ENCODE results near the gene NELFB. TPM values are rescaled to one million over a fixed set of nuclear protein-coding genes. Genes with fewer than 3 reads are reported as not detected.

Gene NELFB
- total and polyA plus RNA-seq, 9 of the 15 experiments (the other 6 are each of a cell fraction or from before 2014, with no cell fraction given), result 0.24 to 84.0 (median 29.7) TPM

- TF ChIP-seq ZBTB5 (IDR thresholded peaks at IDR 0.05), result no peak
- TF ChIP-seq, protein P1, sequence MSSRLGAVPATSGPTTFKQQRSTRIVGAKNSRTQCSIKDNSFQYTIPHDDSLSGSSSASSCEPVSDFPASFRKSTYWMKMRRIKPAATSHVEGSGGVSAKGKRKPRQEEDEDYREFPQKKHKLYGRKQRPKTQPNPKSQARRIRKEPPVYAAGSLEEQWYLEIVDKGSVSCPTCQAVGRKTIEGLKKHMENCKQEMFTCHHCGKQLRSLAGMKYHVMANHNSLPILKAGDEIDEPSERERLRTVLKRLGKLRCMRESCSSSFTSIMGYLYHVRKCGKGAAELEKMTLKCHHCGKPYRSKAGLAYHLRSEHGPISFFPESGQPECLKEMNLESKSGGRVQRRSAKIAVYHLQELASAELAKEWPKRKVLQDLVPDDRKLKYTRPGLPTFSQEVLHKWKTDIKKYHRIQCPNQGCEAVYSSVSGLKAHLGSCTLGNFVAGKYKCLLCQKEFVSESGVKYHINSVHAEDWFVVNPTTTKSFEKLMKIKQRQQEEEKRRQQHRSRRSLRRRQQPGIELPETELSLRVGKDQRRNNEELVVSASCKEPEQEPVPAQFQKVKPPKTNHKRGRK (tag; IDR thresholded peaks at IDR 0.05), result no peak
- no peak for TF ChIP-seq FIP1L1 (IDR thresholded peaks at IDR 0.05; ENCODE audit: low read depth, low read length, poor library complexity, severe bottlenecking)
- TF ChIP-seq, protein P2, sequence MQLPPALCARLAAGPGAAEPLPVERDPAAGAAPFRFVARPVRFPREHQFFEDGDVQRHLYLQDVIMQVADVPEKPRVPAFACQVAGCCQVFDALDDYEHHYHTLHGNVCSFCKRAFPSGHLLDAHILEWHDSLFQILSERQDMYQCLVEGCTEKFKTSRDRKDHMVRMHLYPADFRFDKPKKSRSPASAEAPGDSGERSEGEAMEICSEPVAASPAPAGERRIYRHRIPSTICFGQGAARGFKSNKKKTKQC (CRISPR knock-in tag; IDR thresholded peaks at IDR 0.05), result no peak
- no peak for TF ChIP-seq RBM22 (IDR thresholded peaks at IDR 0.05; ENCODE audit: low read depth, low read length, poor library complexity, severe bottlenecking)
- TF ChIP-seq TBL1XR1 (IDR thresholded peaks at IDR 0.05; ENCODE audit: low read length in 2 of 2), result 0 out of 4 replicates have a peak, but pooled peaks of 1 of the 2 experiments have one; percentile 34
- no peak for TF ChIP-seq CEBPB (tag; IDR thresholded peaks at IDR 0.05)
- TF ChIP-seq SNRNP70 (optimal IDR thresholded peaks at IDR 0.05; ENCODE audit: low read depth, low read length), result no peak
- no peak for TF ChIP-seq ZNF133 (CRISPR knock-in tag; IDR thresholded peaks at IDR 0.05)
- TF ChIP-seq SP1 (CRISPR knock-in tag; IDR thresholded peaks at IDR 0.05), result peak; percentile 57; the same call in 1 of the 2 replicates
- TF ChIP-seq L3MBTL2 (IDR thresholded peaks at IDR 0.05), result peak; percentile 26; the same call in 1 of the 2 replicates
- TF ChIP-seq EHMT2 (IDR thresholded peaks at IDR 0.05), result no peak
- no peak for TF ChIP-seq TEAD2 (tag; IDR thresholded peaks at IDR 0.05)
- no peak for TF ChIP-seq SLC30A9 (CRISPR knock-in tag; IDR thresholded peaks at IDR 0.05)
- TF ChIP-seq SRSF1 (IDR thresholded peaks at IDR 0.05; ENCODE audit: low read depth, low read length), result no peak
- TF ChIP-seq POLR2A (conservative IDR thresholded peaks at IDR 0.05), result no peak
- TF ChIP-seq MYBL2 (IDR thresholded peaks at IDR 0.05; ENCODE audit: low read depth), result no peak
- no peak for TF ChIP-seq MYBL2 (CRISPR knock-in tag; IDR thresholded peaks at IDR 0.05; ENCODE audit: borderline replicate concordance)
- TF ChIP-seq ATF2 (CRISPR knock-in tag; IDR thresholded peaks at IDR 0.05), result no peak
Measured at GRCh38 chr9:137227054-137227852, 27.9 kb upstream of the NELFB start, which contains the start of gene RNF224 (continued).
